Testis (tissue), 3 donors: ENCODE measurements around the gene CFAP58. TPM values are rescaled to one million over a fixed set of nuclear protein-coding genes. Genes with fewer than 3 reads are reported as not detected.

ENCODE experiments used
- DNase-seq: peaks from one replicate; pipeline ENCODE4 v3.0.0-alpha.2; 2019
- H3K27ac ChIP-seq, 2 donors: fragments of 200-600 bp; sonication (generic); one replicate each; pipeline ENCODE4 v1.5.1; 2019
- H3K27me3 ChIP-seq: fragments of 200-600 bp; sonication (generic); one replicate; pipeline ENCODE4 v1.5.1; 2019
- H3K36me3 ChIP-seq: fragments of 200-600 bp; sonication (generic); one replicate; pipeline ENCODE4 v1.5.1; 2017; ENCODE audit warnings: low read depth; ENCODE audit errors: missing control alignments
- H3K4me1 ChIP-seq: fragments of 200-600 bp; sonication (generic); one replicate; pipeline ENCODE4 v1.5.1; 2019
- H3K4me3 ChIP-seq, 2 donors: fragments of 200-600 bp; sonication (generic); one replicate each; pipeline ENCODE4 v1.5.1; 2017 to 2019
- H3K9me3 ChIP-seq: fragments of 200-600 bp; sonication (generic); one replicate; pipeline ENCODE4 v1.5.1; 2017
- CTCF ChIP-seq, 3 experiments: fragments of 450-650 bp in 2 of 3; fragments of 200-600 bp in 1 of 3; sonication (generic) in 1 of 3; IDR thresholded peaks; one replicate each; pipeline ENCODE4 v1.5.1; 2016 to 2019; ENCODE audit warnings: antibody characterized with exemption in 3 of 3, mild to moderate bottlenecking in 2 of 3, moderate library complexity in 1 of 3
- POLR2A ChIP-seq: fragments of 450-650 bp; IDR thresholded peaks from one replicate; pipeline ENCODE4 v1.6.1; 2017; ENCODE audit warnings: antibody characterized with exemption, mild to moderate bottlenecking, moderate library complexity
- WGBS, 2 donors: methylation state at CpG; one replicate each; pipeline ENCODE4 v1.1.5; 2018; 5-methylcytosine and 5-hydroxymethylcytosine counted together
- intact Hi-C: fragments of 100-400 bp; cut with DNase I; formaldehyde crosslinking; loops from one replicate; pipeline ENCODE4 v1.15.1; 2023; ENCODE audit warnings: low total_unique reads
- polyA plus RNA-seq: library from polyadenylated mRNA; stranded (reverse); fragments of 350-450 nt; fragmentation: Illumina TruSeq; extraction: RNeasy Lipid Tissue Mini Kit (QIAGEN cat#74804); gene quantifications from one replicate; pipeline ENCODE4 v1.2.3, GENCODE V29; 2014; ENCODE audit warnings: low read depth, low replicate concordance; ENCODE audit not compliant: insufficient read depth
- total RNA-seq, 2 donors: library from RNA; depleted of rRNA; stranded (reverse); fragments of >200 nt; gene quantifications; one replicate each; pipeline ENCODE4 v1.2.3, GENCODE V29; 2016

CFAP58 gene
- total and polyA plus RNA-seq, 3 donors from 2014 or later = 10.1 to 16.3 (median 14.6) TPM

- WGBS, 2 donors = 92 to 94% methylated on average over 10 of the region's 10 CpGs
- H3K4me1 ChIP-seq = peaks cover 70% of the 10 kb centered on the region
Measured at GRCh38 chr10:104324931-104325330, 28.7 kb upstream of the CFAP58 start.

GRCh38 chr10:104325436-104326435 lies 27.9 kb upstream of the CFAP58 start:
- peak overlapping the region; percentile 69 to 88 for H3K27ac ChIP-seq
- no peaks in the 10 kb centered on the region for H3K27me3 ChIP-seq
- H3K9me3 ChIP-seq = no peaks in the 10 kb centered on the region
- no peak overlapping the region for H3K4me3 ChIP-seq
- peaks cover 76% of the 10 kb centered on the region for H3K4me1 ChIP-seq
- TF ChIP-seq POLR2A = no peak
- no peak for TF ChIP-seq CTCF (IDR thresholded peaks at IDR 0.05)
- no peaks in the 10 kb centered on the region for H3K36me3 ChIP-seq
- WGBS, 2 donors = 56 to 60% methylated on average over 22 to 26 of the region's 28 CpGs
- intact Hi-C loops = no loop called here
- no peak for DNase-seq

More at GRCh38 chr10:104324931-104325330, 28.7 kb upstream of the CFAP58 start:
- Histone ChIP-seq H3K9me3 (no peaks in the 10 kb centered on the region), H3K36me3 (no peaks in the 10 kb centered on the region), H3K4me3 (no peak overlapping the region), H3K27ac (peak overlapping the region; percentile 69 to 88), H3K27me3 (no peaks in the 10 kb centered on the region)
- intact Hi-C loops = no loop called here
- no peak for TF ChIP-seq CTCF (IDR thresholded peaks at IDR 0.05)
- TF ChIP-seq POLR2A = no peak
- no peak for DNase-seq

GRCh38 chr10:104326991-104327610 lies 26.5 kb upstream of the CFAP58 start:
- Histone ChIP-seq H3K36me3 (no peaks in the 10 kb centered on the region), H3K27ac (peak overlapping the region; percentile 69 to 88), H3K4me3 (no peak overlapping the region), H3K27me3 (no peaks in the 10 kb centered on the region), H3K4me1 (peaks cover 79% of the 10 kb centered on the region), H3K9me3 (no peaks in the 10 kb centered on the region)
- 83 to 90% methylated on average over 9 of the region's 9 CpGs for WGBS, 2 donors
- no peak for DNase-seq
- intact Hi-C loops = no loop called here
- TF ChIP-seq CTCF (IDR thresholded peaks at IDR 0.05) = no peak
- TF ChIP-seq POLR2A = no peak

- TF ChIP-seq CTCF (IDR thresholded peaks at IDR 0.05) = no peak
- TF ChIP-seq POLR2A = no peak
- WGBS, 2 donors = 20 to 38% methylated on average over 20 of the region's 20 CpGs
- Histone ChIP-seq H3K27ac (peak overlapping the region; percentile 69 to 88), H3K4me3 (no peak overlapping the region), H3K9me3 (no peaks in the 10 kb centered on the region), H3K36me3 (no peaks in the 10 kb centered on the region), H3K4me1 (peaks cover 78% of the 10 kb centered on the region), H3K27me3 (no peaks in the 10 kb centered on the region)
- peak; percentile 76 for DNase-seq
- intact Hi-C loops = no loop called here
Measured at GRCh38 chr10:104327745-104328645, 25.6 kb upstream of the CFAP58 start.
